ENCODE results near the gene CCDC27.

Gene CCDC27

DNA sequence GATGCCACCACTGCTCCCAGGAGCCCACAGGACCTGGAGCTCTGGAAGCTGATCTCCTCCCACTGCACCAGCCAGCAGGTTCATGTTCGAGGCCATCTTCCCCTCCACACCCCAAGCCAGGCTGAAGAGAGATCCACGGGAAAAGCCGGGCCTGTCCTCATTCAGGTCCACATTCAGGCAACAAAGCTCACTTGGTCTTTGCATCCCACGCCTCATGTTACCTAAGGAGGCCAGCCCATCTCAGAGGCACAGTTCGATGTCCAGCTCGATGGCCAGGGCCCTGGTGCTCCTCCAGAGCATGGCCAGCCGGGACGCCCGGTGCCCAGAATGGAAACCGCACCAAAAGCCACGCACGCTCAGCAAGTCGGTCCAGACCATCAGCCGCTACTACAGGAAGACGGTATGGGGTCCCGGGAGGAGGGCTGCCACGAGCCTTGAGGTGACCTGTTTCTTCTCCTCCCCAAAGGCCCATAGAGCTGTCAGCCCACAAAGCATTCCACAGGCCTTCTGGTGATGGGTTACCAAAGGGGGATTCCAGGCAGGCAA is at the start of gene CCDC27:
TSS of gene CCDC27 (plus strand) at position 51 of the 546 bp plus-strand sequence. CDS start at position 83, 32 bp downstream.
- DNase-seq (ENCODE audit: low spot score), result no peak

DNA sequence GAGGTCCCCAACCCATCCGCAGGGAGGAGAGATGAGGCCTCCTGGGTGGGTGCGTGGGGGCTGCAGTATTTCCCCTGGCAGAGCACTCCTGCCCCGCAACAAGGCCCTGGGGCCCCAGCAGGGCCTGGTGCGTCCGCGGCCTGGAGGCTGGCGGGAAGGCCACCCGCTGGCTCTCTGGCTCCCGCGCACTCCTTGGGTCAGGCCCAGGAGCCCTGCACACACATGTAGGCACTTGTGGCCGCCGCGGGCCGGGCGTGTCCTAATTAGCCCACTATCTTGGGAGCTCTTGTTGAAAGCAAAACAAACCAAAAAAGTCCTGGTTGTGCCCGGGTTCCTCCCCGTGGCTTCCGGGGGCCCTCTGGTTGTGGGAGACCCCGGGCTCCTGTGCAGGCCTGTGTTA is 49.7 kb upstream of the CCDC27 start:
- DNase-seq (ENCODE audit: low spot score), result no peak

GRCh38 chr1:3702990-3703728 is 49.1 kb upstream of the CCDC27 start:
- no peak for DNase-seq (ENCODE audit: low spot score)

GRCh38 chr1:3703786-3704371 is 48.4 kb upstream of the CCDC27 start:
- DNase-seq (ENCODE audit: low spot score), result no peak

DNA sequence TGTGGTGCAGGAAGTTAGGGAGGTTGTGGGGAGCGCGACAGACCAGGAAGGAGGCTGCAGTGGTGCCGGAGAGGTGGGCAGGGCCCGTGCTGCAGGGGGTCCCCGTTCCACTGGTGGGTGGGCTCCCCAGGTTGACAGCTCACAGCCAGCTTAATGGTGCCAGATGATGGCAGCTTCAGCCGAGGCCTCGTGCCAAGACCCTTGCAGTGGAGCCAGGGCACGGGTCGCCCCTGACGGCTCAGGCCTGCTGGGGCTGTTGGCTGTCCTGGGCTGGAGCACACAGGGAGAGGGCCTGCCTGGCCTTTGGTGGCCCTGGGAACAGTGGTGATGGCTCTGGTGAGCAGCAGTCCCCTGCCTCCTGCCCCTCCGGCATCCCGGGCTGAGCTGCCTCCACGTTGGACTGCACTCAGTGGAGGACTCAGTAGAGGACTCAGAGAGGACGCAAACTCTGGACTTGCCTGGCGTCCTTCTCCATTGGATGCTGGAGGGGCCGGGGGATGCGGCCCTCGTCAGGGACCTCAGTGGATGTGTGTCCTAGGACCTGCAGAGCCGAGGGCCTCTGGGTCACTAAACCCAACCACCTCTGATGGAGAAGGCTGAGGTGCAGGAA is 46.8 kb upstream of the CCDC27 start:
- DNase-seq (ENCODE audit: low spot score), result no peak

GRCh38 chr1:3706651-3707297 is 45.5 kb upstream of the CCDC27 start:
- no peak for DNase-seq (ENCODE audit: low spot score)

- no peak for DNase-seq (ENCODE audit: low spot score)
These were observed 44.8 kb upstream of the CCDC27 start for GRCh38 chr1:3707298-3707938.

- DNase-seq (ENCODE audit: low spot score), result no peak
These were observed 44.3 kb upstream of the CCDC27 start for GRCh38 chr1:3707939-3708328.

DNA sequence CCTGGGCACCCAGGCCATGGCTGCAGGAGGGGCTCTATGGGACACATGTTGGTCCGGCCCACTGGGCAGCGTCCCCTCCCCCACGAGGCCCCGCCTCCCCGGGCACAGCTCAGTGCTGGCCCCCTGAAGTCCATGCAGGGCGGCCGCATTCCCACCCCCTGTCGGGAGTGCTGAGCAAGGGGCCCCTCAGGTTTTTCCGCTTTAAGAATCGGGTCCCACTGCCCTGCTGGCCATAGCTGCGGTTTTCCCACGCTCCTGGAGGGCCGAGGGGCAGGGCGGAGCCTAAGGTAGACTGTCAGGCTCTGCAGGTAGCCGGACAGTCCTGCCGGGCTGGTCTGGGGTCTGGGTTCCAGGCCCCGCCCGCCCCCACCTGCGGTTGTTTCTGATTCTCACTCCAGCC is 43.5 kb upstream of the CCDC27 start:
- DNase-seq (ENCODE audit: low spot score), result no peak

- no peak for DNase-seq (ENCODE audit: low spot score)
These were observed 42.0 kb upstream of the CCDC27 start for GRCh38 chr1:3710251-3710650.

GRCh38 chr1:3711381-3711779 is 40.9 kb upstream of the CCDC27 start:
- DNase-seq (ENCODE audit: low spot score), result no peak

GRCh38 chr1:3711780-3712451 is 40.3 kb upstream of the CCDC27 start:
- no peak for DNase-seq (ENCODE audit: low spot score)

- DNase-seq (ENCODE audit: low spot score), result no peak
These were observed 39.4 kb upstream of the CCDC27 start for GRCh38 chr1:3712573-3713535.

GRCh38 chr1:3713840-3714239 is 38.4 kb upstream of the CCDC27 start:
- DNase-seq (ENCODE audit: low spot score), result no peak

DNA sequence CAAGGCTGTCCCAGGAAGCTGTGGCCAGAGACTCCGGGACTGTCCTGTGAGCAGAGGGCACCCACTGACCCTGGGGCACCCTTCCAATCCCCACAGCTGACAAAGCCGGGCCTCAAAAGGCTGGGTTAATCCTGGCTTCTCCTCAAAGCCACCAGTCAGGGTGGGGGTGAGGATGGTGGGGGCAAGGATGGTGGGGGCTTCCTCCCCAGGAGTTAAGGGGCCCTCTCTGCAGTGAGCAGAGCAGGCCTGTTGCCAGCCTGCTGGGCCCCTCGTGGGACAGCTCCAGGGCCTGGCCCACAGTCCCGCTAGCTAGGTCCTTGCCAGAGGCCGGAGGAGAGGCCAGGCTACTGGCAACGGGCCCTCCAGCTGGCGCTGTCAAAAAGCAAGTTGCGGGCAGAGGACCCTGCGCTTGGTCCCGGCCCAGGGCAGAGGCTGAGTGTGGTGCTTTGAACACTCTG is 37.9 kb upstream of the CCDC27 start:
- no peak for DNase-seq (ENCODE audit: low spot score)

GRCh38 chr1:3714814-3715213 is 37.4 kb upstream of the CCDC27 start:
- DNase-seq (ENCODE audit: low spot score), result no peak

GRCh38 chr1:3716351-3716750 is 35.9 kb upstream of the CCDC27 start:
- DNase-seq (ENCODE audit: low spot score), result no peak

DNA sequence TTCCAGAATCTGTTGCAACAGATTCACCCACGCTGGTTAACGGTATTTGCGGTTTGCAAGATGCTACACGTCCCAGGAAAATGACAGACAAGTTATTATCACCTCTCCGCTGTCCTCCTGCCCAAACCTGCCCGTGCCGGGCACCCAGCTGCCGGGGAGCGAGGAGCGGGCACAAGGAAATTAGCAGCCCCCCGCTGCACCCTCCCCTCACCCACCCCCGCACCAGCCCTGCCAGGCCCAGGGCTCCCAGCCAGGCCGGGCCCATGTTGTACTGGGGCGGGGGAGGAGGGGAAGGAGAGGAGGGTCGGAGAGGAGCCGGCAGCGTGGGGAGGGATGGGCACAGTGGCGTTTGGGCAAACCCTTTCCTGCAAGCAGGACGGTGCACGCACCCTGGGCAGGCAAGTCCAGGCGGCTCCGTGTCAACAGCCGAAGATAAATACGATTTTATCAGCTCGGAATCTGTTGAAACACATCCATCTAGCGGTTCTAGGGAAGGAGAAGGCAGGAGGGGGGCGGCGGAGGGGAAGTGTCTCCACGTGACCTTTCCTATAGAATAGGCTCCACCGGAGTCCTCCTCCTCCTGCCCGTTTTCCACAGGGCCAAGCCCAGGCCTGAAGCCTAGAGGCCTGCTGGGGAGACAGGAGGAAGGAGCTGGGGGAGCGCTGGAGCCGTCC is 35.1 kb upstream of the CCDC27 start:
- no peak for DNase-seq (ENCODE audit: low spot score)

DNA sequence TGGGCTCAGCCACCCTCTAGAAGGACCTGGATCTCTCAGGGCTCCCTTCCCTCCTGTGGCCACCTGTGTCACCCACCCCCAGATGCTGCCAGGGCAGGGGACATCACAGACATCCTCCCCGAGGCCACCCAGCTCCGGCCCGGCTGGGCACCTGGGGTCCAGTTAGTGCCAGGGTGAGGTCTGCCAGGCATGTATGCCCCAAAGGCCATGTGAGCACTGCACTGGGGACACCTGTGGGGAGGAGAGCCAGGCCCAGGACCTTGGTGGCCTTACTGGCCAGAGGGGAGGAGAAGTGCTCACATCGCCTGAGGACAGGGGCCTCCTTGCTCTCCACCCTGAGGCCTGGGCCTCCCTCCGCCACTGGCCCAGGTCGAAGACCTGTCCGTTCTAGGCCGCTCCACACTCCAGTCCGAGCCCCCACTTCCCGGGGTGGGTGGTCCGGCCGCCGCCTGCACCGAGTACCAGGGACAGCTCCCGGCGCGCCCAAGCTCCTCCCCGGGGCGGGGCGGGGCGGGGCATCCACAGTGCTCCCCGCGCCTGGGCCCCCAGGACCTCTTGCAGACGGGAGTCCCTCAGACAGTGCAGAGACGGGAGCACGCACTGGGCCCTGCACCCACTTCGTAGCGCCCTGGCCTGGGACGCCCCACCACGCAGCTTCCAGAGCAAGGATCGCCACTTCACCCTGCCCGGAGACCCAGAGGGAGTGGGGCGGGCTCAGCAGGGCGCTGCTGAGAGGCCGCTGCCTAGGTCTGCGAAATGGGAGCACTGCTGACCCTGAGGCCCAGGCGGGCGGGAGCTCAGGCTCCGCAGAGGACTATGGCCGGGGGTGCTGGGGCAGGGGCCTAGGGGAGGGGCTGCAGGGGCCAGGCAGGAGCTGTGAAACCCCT is 34.3 kb upstream of the CCDC27 start:
- DNase-seq (ENCODE audit: low spot score), result peak; percentile 61

Measured in HuH-7.5 (cell line).